Activated CD8-positive, alpha-beta T cell treated with anti-CD3 and anti-CD28 coated beads for 36 hours (primary cell): Measurements from ENCODE around the gene GATA2. TPM values are rescaled to one million over a fixed set of nuclear protein-coding genes. Genes with fewer than 3 reads are reported as not detected.

ENCODE experiments used
- ATAC-seq: fragments of 200-7000 bp; cut with Tn5 transposase; one replicate; pipeline ENCODE4 v1.10.0; 2021; ENCODE audit warnings: mild to moderate bottlenecking, moderate library complexity
- CTCF ChIA-PET: fragments of 350-600 bp; sonication (Branson Sonifier 250); formaldehyde crosslinking; loops from one replicate; lab custom pipeline; 2021; ENCODE audit warnings: antibody characterized with exemption; lab: Charles Lee
- POLR2A ChIA-PET: fragments of 350-600 bp; sonication (Branson Sonifier 250); formaldehyde crosslinking; loops from one replicate; lab custom pipeline; 2021; ENCODE audit warnings: antibody characterized with exemption; lab: Charles Lee
- DNase-seq: peaks from one replicate; pipeline ENCODE4 v3.0.0-alpha.2; 2020
- H3K27ac Mint-ChIP-seq: one replicate; pipeline ENCODE4 v1.8.0; 2021; ENCODE audit warnings: mild to moderate bottlenecking, mixed read lengths
- H3K27me3 Mint-ChIP-seq: one replicate; pipeline ENCODE4 v1.8.0; 2021; ENCODE audit warnings: mixed read lengths
- H3K36me3 Mint-ChIP-seq: one replicate; pipeline ENCODE4 v1.8.0; 2021; ENCODE audit warnings: low read depth, mixed read lengths
- H3K4me1 Mint-ChIP-seq: one replicate; pipeline ENCODE4 v1.8.0; 2021; ENCODE audit warnings: low read depth, mixed read lengths
- H3K4me3 Mint-ChIP-seq: one replicate; pipeline ENCODE4 v1.8.0; 2021; ENCODE audit warnings: mild to moderate bottlenecking, moderate library complexity, mixed read lengths
- H3K9me3 Mint-ChIP-seq: one replicate; pipeline ENCODE4 v1.8.0; 2021; ENCODE audit warnings: mixed read lengths
- CTCF ChIP-seq: fragments of 200-600 bp; IDR thresholded peaks from one replicate; pipeline ENCODE4 v1.8.0; 2022; ENCODE audit warnings: antibody characterized with exemption, mild to moderate bottlenecking
- intact Hi-C: fragments of 100-400 bp; cut with micrococcal nuclease; formaldehyde crosslinking; loops from one replicate; pipeline ENCODE4 v1.10.0; 2022
- total RNA-seq, 2 experiments: library from RNA; stranded (reverse); gene quantifications; one replicate each; pipeline ENCODE4 v1.2.3, GENCODE V29; 2021

GATA2 gene
- total RNA-seq, 2 experiments from 2014 or later = not detected

- no peak for TF ChIP-seq CTCF
- H3K27ac Mint-ChIP-seq = no peak overlapping the region
- H3K27me3 Mint-ChIP-seq = peaks cover 71% of the 10 kb centered on the region
- peaks cover 35% of the 10 kb centered on the region for H3K4me1 Mint-ChIP-seq
- peak; percentile 62 for DNase-seq
- no peaks in the 10 kb centered on the region for H3K36me3 Mint-ChIP-seq
- no peaks in the 10 kb centered on the region for H3K9me3 Mint-ChIP-seq
- peak; percentile 49 for ATAC-seq
- intact Hi-C loops = no loop called here
- ChIA-PET CTCF (no interaction called here), POLR2A (interaction anchor here (1.7 kb wide), 1 partner anchor 60 kb away, joined by 5 read pairs; no protein-coding TSS in a partner anchor)
- H3K4me3 Mint-ChIP-seq = peak overlapping the region; percentile 69
Measured at GRCh38 chr3:128487813-128488635, 5.0 kb downstream of the GATA2 start.

- peaks cover 75% of the 10 kb centered on the region for H3K27me3 Mint-ChIP-seq
- no peaks in the 10 kb centered on the region for H3K36me3 Mint-ChIP-seq
- ATAC-seq (no peak), DNase-seq (no peak)
- no peak for TF ChIP-seq CTCF
- intact Hi-C loops = no loop called here
- peak overlapping the region; percentile 69 for H3K4me3 Mint-ChIP-seq
- no peak overlapping the region for H3K27ac Mint-ChIP-seq
- peaks cover 39% of the 10 kb centered on the region for H3K4me1 Mint-ChIP-seq
- CTCF ChIA-PET = no interaction called here
- no peaks in the 10 kb centered on the region for H3K9me3 Mint-ChIP-seq
- POLR2A ChIA-PET = no interaction called here
Measured at GRCh38 chr3:128487538-128487812, 5.5 kb downstream of the GATA2 start.

- ATAC-seq = peak; percentile 6
- ChIA-PET POLR2A (no interaction called here), CTCF (no interaction called here)
- intact Hi-C loops = no loop called here
- TF ChIP-seq CTCF = no peak
- H3K9me3 Mint-ChIP-seq = no peaks in the 10 kb centered on the region
- peak overlapping the region; percentile 69 for H3K4me3 Mint-ChIP-seq
- no peak overlapping the region for H3K27ac Mint-ChIP-seq
- H3K36me3 Mint-ChIP-seq = no peaks in the 10 kb centered on the region
- DNase-seq = no peak
- peaks cover 77% of the 10 kb centered on the region for H3K27me3 Mint-ChIP-seq
- peaks cover 38% of the 10 kb centered on the region for H3K4me1 Mint-ChIP-seq
Measured at GRCh38 chr3:128486681-128487537, 6.1 kb downstream of the GATA2 start.

GRCh38 chr3:128486205-128486628 is 6.8 kb downstream of the GATA2 start:
- ChIA-PET CTCF (no interaction called here), POLR2A (no interaction called here)
- H3K4me3 Mint-ChIP-seq = peak overlapping the region; percentile 1
- intact Hi-C loops = no loop called here
- peaks cover 73% of the 10 kb centered on the region for H3K27me3 Mint-ChIP-seq
- H3K27ac Mint-ChIP-seq = no peak overlapping the region
- no peak for ATAC-seq
- TF ChIP-seq CTCF = no peak
- DNase-seq = no peak
- H3K9me3 Mint-ChIP-seq = no peaks in the 10 kb centered on the region
- H3K36me3 Mint-ChIP-seq = no peaks in the 10 kb centered on the region
- H3K4me1 Mint-ChIP-seq = peaks cover 36% of the 10 kb centered on the region
